Hematopoietic multipotent progenitor cell (in vitro differentiated cells): ENCODE data around the gene CXCR3. TPM values are rescaled to one million over a fixed set of nuclear protein-coding genes. Genes with fewer than 3 reads are reported as not detected.
"Not testable (repeated sequence)": the region's sequence is repeated elsewhere in the genome, so short reads cannot be mapped to it uniquely, and the experiment has no call there.

Source experiments
- DNase-seq, 3 donors: peaks; one replicate each; pipeline ENCODE4 v3.0.0-alpha.2; 2011 to 2015; ENCODE audit warnings: low read depth in 2 of 3, low spot score in 2 of 3
- total RNA-seq: library from RNA; depleted of rRNA; stranded (reverse); fragments of >200 nt; gene quantifications from one replicate; pipeline ENCODE4 v1.2.3, GENCODE V29; 2012

Gene CXCR3
- total RNA-seq, 1 donor: 0.27 TPM

- no peak for DNase-seq
Measured at GRCh38 chrX:71615056-71615455, 3.3 kb downstream of the CXCR3 start.

- no peak for DNase-seq
Measured at GRCh38 chrX:71612256-71612655, 6.1 kb downstream of the CXCR3 start.

- DNase-seq: not testable (repeated sequence)
Measured at GRCh38 chrX:71611736-71612135, 6.6 kb downstream of the CXCR3 start.

- no peak for DNase-seq
Measured at GRCh38 chrX:71609095-71609750, 9.1 kb downstream of the CXCR3 start.

GRCh38 chrX:71607488-71607887 is 10.8 kb downstream of the CXCR3 start:
- DNase-seq: no peak

GRCh38 chrX:71606536-71607216 is 11.6 kb downstream of the CXCR3 start:
- no peak for DNase-seq

- DNase-seq: no peak
Measured at GRCh38 chrX:71604796-71605568, 13.3 kb downstream of the CXCR3 start.

GRCh38 chrX:71604141-71604540 is 14.2 kb downstream of the CXCR3 start:
- no peak for DNase-seq

GRCh38 chrX:71603618-71604017 is 14.7 kb downstream of the CXCR3 start:
- no peak for DNase-seq

GRCh38 chrX:71599965-71600364 is 18.3 kb downstream of the CXCR3 start:
- DNase-seq: no peak

- DNase-seq: not testable (repeated sequence)
Measured at GRCh38 chrX:71593210-71593609, 25.1 kb downstream of the CXCR3 start.

GRCh38 chrX:71586929-71587328 is 31.4 kb downstream of the CXCR3 start:
- DNase-seq: no peak

- DNase-seq: no peak
Measured at GRCh38 chrX:71581210-71581609, 37.1 kb downstream of the CXCR3 start.

GRCh38 chrX:71579990-71580380 is 38.3 kb downstream of the CXCR3 start:
- DNase-seq: no peak

- DNase-seq: no peak
Measured at GRCh38 chrX:71579136-71579989, 38.9 kb downstream of the CXCR3 start.

- no peak for DNase-seq
Measured at GRCh38 chrX:71578253-71579135, 39.8 kb downstream of the CXCR3 start, which contains the start of gene GCNA. TSS of gene GCNA (plus strand) at chrX:71578437. CDS start at chrX:71580822, 2,385 bp downstream.

GRCh38 chrX:71577682-71578081 is 40.6 kb downstream of the CXCR3 start:
- no peak for DNase-seq

GRCh38 chrX:71573590-71573989 is 44.7 kb downstream of the CXCR3 start:
- no peak for DNase-seq

GRCh38 chrX:71571390-71571789 is 46.9 kb downstream of the CXCR3 start:
- not testable (repeated sequence) for DNase-seq
